ENCODE results near the gene RORC.

Gene RORC

GRCh38 chr1:151829352-151830046 is 2.1 kb downstream of the RORC start:
- no peak for DNase-seq (ENCODE audit: low read depth)
- TF ChIP-seq CTCF (IDR thresholded peaks at IDR 0.05; ENCODE audit: control insufficient read depth, insufficient read depth, low read depth, low read length, missing control alignments), result no peak
- H3K4me3 ChIP-seq (ENCODE audit: control insufficient read depth, low read depth, low read length), result no peak overlapping the region

GRCh38 chr1:151828921-151829320 is 2.7 kb downstream of the RORC start:
- TF ChIP-seq CTCF (IDR thresholded peaks at IDR 0.05; ENCODE audit: control insufficient read depth, insufficient read depth, low read depth, low read length, missing control alignments), result no peak
- H3K4me3 ChIP-seq (ENCODE audit: control insufficient read depth, low read depth, low read length), result no peak overlapping the region
- no peak for DNase-seq (ENCODE audit: low read depth)

- no peak for TF ChIP-seq CTCF (IDR thresholded peaks at IDR 0.05; ENCODE audit: control insufficient read depth, insufficient read depth, low read depth, low read length, missing control alignments)
- no peak overlapping the region for H3K4me3 ChIP-seq (ENCODE audit: control insufficient read depth, low read depth, low read length)
- no peak for DNase-seq (ENCODE audit: low read depth)
These were observed 3.7 kb downstream of the RORC start for GRCh38 chr1:151827853-151828252.

- DNase-seq (ENCODE audit: low read depth), result no peak
- TF ChIP-seq CTCF (IDR thresholded peaks at IDR 0.05; ENCODE audit: control insufficient read depth, insufficient read depth, low read depth, low read length, missing control alignments), result no peak
- H3K4me3 ChIP-seq (ENCODE audit: control insufficient read depth, low read depth, low read length), result no peak overlapping the region
These were observed 5.6 kb downstream of the RORC start for GRCh38 chr1:151825751-151826660.

- TF ChIP-seq CTCF (IDR thresholded peaks at IDR 0.05; ENCODE audit: control insufficient read depth, insufficient read depth, low read depth, low read length, missing control alignments), result no peak
- DNase-seq (ENCODE audit: low read depth), result no peak
- H3K4me3 ChIP-seq (ENCODE audit: control insufficient read depth, low read depth, low read length), result no peak overlapping the region
These were observed 6.4 kb downstream of the RORC start for GRCh38 chr1:151825204-151825603.

GRCh38 chr1:151823175-151823574 is 8.4 kb downstream of the RORC start:
- DNase-seq (ENCODE audit: low read depth), result no peak
- H3K4me3 ChIP-seq (ENCODE audit: control insufficient read depth, low read depth, low read length), result no peak overlapping the region
- TF ChIP-seq CTCF (IDR thresholded peaks at IDR 0.05; ENCODE audit: control insufficient read depth, insufficient read depth, low read depth, low read length, missing control alignments), result no peak

Measured in AG09309 (cell line).